ENCODE results near the gene GMCL2.

GMCL2 gene

GRCh38 chr5:178204935-178205748 lies 18.0 kb upstream of the GMCL2 start:
- TF ChIP-seq CTCF (conservative IDR thresholded peaks at IDR 0.05): no peak
- peak overlapping the region; percentile 88 for H3K27ac ChIP-seq

- no peak for TF ChIP-seq CTCF (conservative IDR thresholded peaks at IDR 0.05)
- peak within 1 kb of the TSS; percentile 88 for H3K27ac ChIP-seq
Measured at GRCh38 chr5:178204182-178204934, 17.2 kb upstream of the GMCL2 start, which contains the start of gene HNRNPAB. HNRNPAB (plus strand) TSS chr5:178204533; CDS start chr5:178204838, 305 bp downstream.

GRCh38 chr5:178203670-178204181 lies 16.6 kb upstream of the GMCL2 start:
- no peak for TF ChIP-seq CTCF (conservative IDR thresholded peaks at IDR 0.05)
- peak overlapping the region; percentile 88 for H3K27ac ChIP-seq

GRCh38 chr5:178202541-178202940 lies 15.4 kb upstream of the GMCL2 start:
- no peak for TF ChIP-seq CTCF (conservative IDR thresholded peaks at IDR 0.05)
- no peak overlapping the region for H3K27ac ChIP-seq

GRCh38 chr5:178201927-178202235 lies 14.7 kb upstream of the GMCL2 start:
- H3K27ac ChIP-seq: no peak overlapping the region
- TF ChIP-seq CTCF (conservative IDR thresholded peaks at IDR 0.05): no peak

GRCh38 chr5:178201221-178201926 lies 14.2 kb upstream of the GMCL2 start:
- H3K27ac ChIP-seq: no peak overlapping the region
- TF ChIP-seq CTCF (conservative IDR thresholded peaks at IDR 0.05): no peak
